Mesenchymal stem cell (in vitro differentiated cells and primary cell): ENCODE results near the gene PYGB.
A peak's percentile ranks its signal among the peaks of the same experiment; 100 is the strongest.

Experiments
- DNase-seq: peaks from one replicate; pipeline ENCODE4 v3.0.0-alpha.2; 2013
- H2AFZ ChIP-seq: one replicate; pipeline ENCODE4 v1.6.1; 2013; ENCODE audit warnings: low read depth, mild to moderate bottlenecking, control low read depth, inconsistent platforms, low read length, moderate library complexity
- H2AK5ac ChIP-seq: 2 replicates; pipeline ENCODE4 v1.6.1; 2013; ENCODE audit warnings: low read length, moderate library complexity, mild to moderate bottlenecking, inconsistent platforms; ENCODE audit not compliant: severe bottlenecking
- H2BK120ac ChIP-seq: one replicate; pipeline ENCODE4 v1.6.1; 2013; ENCODE audit warnings: low read depth, mild to moderate bottlenecking, inconsistent platforms, low read length, moderate library complexity
- H2BK12ac ChIP-seq, 2 experiments: one replicate each; pipeline ENCODE4 v1.6.1; 2013; ENCODE audit warnings: inconsistent platforms in 2 of 2, low read length in 2 of 2, mild to moderate bottlenecking in 2 of 2, moderate library complexity in 2 of 2, control low read depth in 1 of 2
- H2BK15ac ChIP-seq: one replicate; pipeline ENCODE4 v1.6.1; 2013; ENCODE audit warnings: mild to moderate bottlenecking, low read depth, inconsistent platforms; ENCODE audit not compliant: poor library complexity, severe bottlenecking
- H2BK5ac ChIP-seq: 2 replicates; pipeline ENCODE4 v1.6.1; 2013; ENCODE audit warnings: low read depth, mild to moderate bottlenecking, low read length, control low read depth, inconsistent platforms; ENCODE audit not compliant: poor library complexity, severe bottlenecking
- H3K14ac ChIP-seq, 2 experiments: one replicate each; pipeline ENCODE4 v1.6.1; 2013; ENCODE audit warnings: inconsistent platforms in 2 of 2, low read length in 2 of 2, control low read depth in 1 of 2, mild to moderate bottlenecking in 1 of 2, moderate library complexity in 1 of 2
- H3K18ac ChIP-seq, 2 experiments: one replicate each; pipeline ENCODE4 v1.6.1; 2013; ENCODE audit warnings: inconsistent platforms in 2 of 2, low read length in 2 of 2, control low read depth in 1 of 2, low read depth in 1 of 2, mild to moderate bottlenecking in 1 of 2
- H3K23ac ChIP-seq, 2 experiments: one replicate each; pipeline ENCODE4 v1.6.1; 2013; ENCODE audit warnings: inconsistent platforms in 2 of 2, low read length in 2 of 2, mild to moderate bottlenecking in 2 of 2, moderate library complexity in 2 of 2, control low read depth in 1 of 2
- H3K27ac ChIP-seq: 2 replicates; pipeline ENCODE4 v1.5.1; 2013; ENCODE audit warnings: mild to moderate bottlenecking, moderate library complexity, low read length, control low read depth, inconsistent platforms; ENCODE audit not compliant: poor library complexity, severe bottlenecking
- H3K27me3 ChIP-seq, 2 experiments: 2 replicates each; pipeline versions ENCODE4 v1.6.1 to v1.7.0; 2013; ENCODE audit warnings: low read length in 2 of 2, mild to moderate bottlenecking in 2 of 2, moderate library complexity in 2 of 2, control low read depth in 1 of 2, inconsistent platforms in 1 of 2; ENCODE audit not compliant: control insufficient read depth in 1 of 2, insufficient read depth in 1 of 2
- H3K36me3 ChIP-seq, 2 experiments: 2 replicates each; pipeline versions ENCODE4 v1.6.1 to v1.7.0; 2013; ENCODE audit warnings: low read length in 2 of 2, control low read depth in 1 of 2, inconsistent platforms in 1 of 2, low read depth in 1 of 2, mild to moderate bottlenecking in 1 of 2; ENCODE audit not compliant: insufficient read depth in 2 of 2, control insufficient read depth in 1 of 2
- H3K4ac ChIP-seq, 2 experiments: one replicate each; pipeline ENCODE4 v1.6.1; 2013; ENCODE audit warnings: inconsistent platforms in 2 of 2, low read length in 2 of 2, mild to moderate bottlenecking in 2 of 2, moderate library complexity in 2 of 2, control low read depth in 1 of 2, low read depth in 1 of 2
- H3K4me1 ChIP-seq: 2 replicates; pipeline ENCODE4 v1.6.1; 2013; ENCODE audit warnings: low read depth, low read length, control low read depth; ENCODE audit not compliant: control insufficient read depth, insufficient read depth
- H3K4me2 ChIP-seq: 2 replicates; pipeline ENCODE4 v1.6.1; 2013; ENCODE audit warnings: low read length, mild to moderate bottlenecking, inconsistent platforms; ENCODE audit not compliant: poor library complexity, severe bottlenecking
- H3K4me3 ChIP-seq, 2 experiments: 2 replicates each; pipeline versions ENCODE4 v1.5.1 to v1.7.0; 2013; ENCODE audit warnings: low read length in 2 of 2, mild to moderate bottlenecking in 2 of 2, control low read depth in 1 of 2, low read depth in 1 of 2; ENCODE audit not compliant: insufficient read depth in 1 of 2
- H3K79me1 ChIP-seq: replicated peaks from 2 replicates; pipeline ENCODE4 v1.6.1; 2013; ENCODE audit warnings: mild to moderate bottlenecking, control low read depth, low read length, inconsistent platforms; ENCODE audit not compliant: poor library complexity, severe bottlenecking
- H3K9ac ChIP-seq: 2 replicates; pipeline ENCODE4 v1.7.0; 2013; ENCODE audit warnings: mild to moderate bottlenecking, low read length, moderate library complexity
- H3K9me3 ChIP-seq: 2 replicates; pipeline ENCODE4 v1.7.0; 2013; ENCODE audit warnings: mild to moderate bottlenecking, low read length; ENCODE audit not compliant: control insufficient read depth
- H4K8ac ChIP-seq: one replicate; pipeline ENCODE4 v1.6.1; 2013; ENCODE audit warnings: inconsistent platforms, mild to moderate bottlenecking, low read length, moderate library complexity
- H4K91ac ChIP-seq: one replicate; pipeline ENCODE4 v1.6.1; 2013; ENCODE audit warnings: mild to moderate bottlenecking, low read length, inconsistent platforms
- WGBS: methylation state at CpG from one replicate; pipeline ENCODE4 v1.1.7; 2013; ENCODE audit warnings: mixed read lengths; 5-methylcytosine and 5-hydroxymethylcytosine counted together

PYGB gene

GRCh38 chr20:25317351-25318075, 69.6 kb downstream of the PYGB start:
- H3K4me1 ChIP-seq, result peaks cover 24% of the 10 kb centered on the region
- H3K79me1 ChIP-seq, result peaks cover 44% of the 10 kb centered on the region
- no peak overlapping the region for H3K4me2 ChIP-seq
- no peak overlapping the region for H2BK12ac ChIP-seq
- no peak overlapping the region for H2AFZ ChIP-seq
- H3K14ac ChIP-seq, result no peak overlapping the region
- peaks cover 16 to 45% of the 10 kb centered on the region in 2 experiments for H3K36me3 ChIP-seq
- H2BK5ac ChIP-seq, result no peak overlapping the region
- H3K18ac ChIP-seq, result no peak overlapping the region
- H3K9me3 ChIP-seq, result no peaks in the 10 kb centered on the region
- H2BK120ac ChIP-seq, result no peak overlapping the region
- no peak overlapping the region for H3K9ac ChIP-seq
- no peak overlapping the region for H3K4me3 ChIP-seq
- H4K91ac ChIP-seq, result no peak overlapping the region
- H3K23ac ChIP-seq, result no peak overlapping the region
- no peak for DNase-seq
- H2AK5ac ChIP-seq, result no peak overlapping the region
- WGBS, result 96% methylated on average over 14 of the region's 17 CpGs
- H4K8ac ChIP-seq, result peak overlapping the region; percentile 3
- no peaks in the 10 kb centered on the region for H3K27me3 ChIP-seq
- H3K4ac ChIP-seq, result no peak overlapping the region
- H3K27ac ChIP-seq, result no peak overlapping the region
- H2BK15ac ChIP-seq, result no peak overlapping the region

GRCh38 chr20:25318471-25319240, 70.8 kb downstream of the PYGB start:
- peak overlapping the region; percentile 1 for H2BK120ac ChIP-seq
- no peak overlapping the region for H3K27ac ChIP-seq
- no peak overlapping the region for H3K4ac ChIP-seq
- DNase-seq, result no peak
- H4K91ac ChIP-seq, result no peak overlapping the region
- WGBS, result 95% methylated on average over 16 of the region's 16 CpGs
- no peaks in the 10 kb centered on the region for H3K27me3 ChIP-seq
- H3K23ac ChIP-seq, result no peak overlapping the region
- no peak overlapping the region for H3K4me2 ChIP-seq
- H2AK5ac ChIP-seq, result no peak overlapping the region
- H2BK15ac ChIP-seq, result peak overlapping the region; percentile 12
- H2BK12ac ChIP-seq, result no peak overlapping the region
- H3K14ac ChIP-seq, result no peak overlapping the region
- H3K4me3 ChIP-seq, result no peak overlapping the region
- H3K9ac ChIP-seq, result no peak overlapping the region
- H3K4me1 ChIP-seq, result peaks cover 24% of the 10 kb centered on the region
- peaks cover 48% of the 10 kb centered on the region for H3K79me1 ChIP-seq
- peaks cover 26 to 51% of the 10 kb centered on the region in 2 experiments for H3K36me3 ChIP-seq
- H2AFZ ChIP-seq, result no peak overlapping the region
- no peak overlapping the region for H2BK5ac ChIP-seq
- H3K9me3 ChIP-seq, result no peaks in the 10 kb centered on the region
- H4K8ac ChIP-seq, result peak overlapping the region; percentile 38
- H3K18ac ChIP-seq, result no peak overlapping the region

GRCh38 chr20:25319241-25320034, 71.6 kb downstream of the PYGB start:
- Histone ChIP-seq H2BK12ac (no peak overlapping the region), H3K4ac (peak overlapping the region in 1 of 2 experiments; percentile 71), H3K27ac (no peak overlapping the region), H4K91ac (peak overlapping the region; percentile 18), H2BK120ac (no peak overlapping the region), H3K36me3 (peaks cover 26 to 54% of the 10 kb centered on the region in 2 experiments), H4K8ac (no peak overlapping the region), H3K9ac (no peak overlapping the region), H3K23ac (no peak overlapping the region), H2BK5ac (no peak overlapping the region), H3K18ac (no peak overlapping the region), H2AK5ac (no peak overlapping the region), H3K4me2 (no peak overlapping the region), H2BK15ac (no peak overlapping the region), H3K14ac (no peak overlapping the region), H3K4me3 (no peak overlapping the region), H3K27me3 (no peaks in the 10 kb centered on the region), H3K9me3 (no peaks in the 10 kb centered on the region), H2AFZ (no peak overlapping the region), H3K4me1 (peaks cover 20% of the 10 kb centered on the region), H3K79me1 (peaks cover 55% of the 10 kb centered on the region)
- DNase-seq, result no peak
- 87% methylated on average over 11 of the region's 11 CpGs for WGBS
